OCI-LY7 (cell line): Measurements from ENCODE around the gene FCGR2B. TPM values are rescaled to one million over a fixed set of nuclear protein-coding genes. Genes with fewer than 3 reads are reported as not detected.

ENCODE experiments used
- BruUV-seq: library from RNA; stranded (reverse); fragments of 400-500 nt; replicated peaks from 2 replicates; lab custom pipeline; 2021; lab: Mats Ljungman, UMichigan
- CTCF ChIA-PET: fragments of 300-600 bp; sonication (Branson Sonifier 250); formaldehyde crosslinking; loops from one replicate; lab custom pipeline; 2022; ENCODE audit warnings: antibody characterized with exemption; ENCODE audit not compliant: unreplicated experiment; lab: Charles Lee
- POLR2A ChIA-PET: fragments of 300-600 bp; sonication (Branson Sonifier 250); formaldehyde crosslinking; loops from one replicate; lab custom pipeline; 2022; ENCODE audit warnings: antibody characterized with exemption; lab: Charles Lee
- DNase-seq: peaks from one replicate; pipeline ENCODE4 v3.0.0-alpha.2; 2015; ENCODE audit warnings: low spot score
- H2AFZ ChIP-seq: fragments of 200-600 bp; sonication (generic), shearing (Covaris generic); 2 replicates; pipeline ENCODE4 v1.6.1; 2014; ENCODE audit warnings: mild to moderate bottlenecking, antibody characterized with exemption, low read length, moderate library complexity
- H3K27ac ChIP-seq: fragments of 200-600 bp; sonication (generic); 2 replicates; pipeline ENCODE4 v1.5.1; 2014; ENCODE audit warnings: mixed run types, low read depth, mild to moderate bottlenecking, moderate library complexity, low read length, inconsistent platforms; ENCODE audit not compliant: poor library complexity, severe bottlenecking
- H3K36me3 ChIP-seq: fragments of 200-600 bp; sonication (generic); 2 replicates; pipeline ENCODE4 v1.6.1; 2014; ENCODE audit warnings: mild to moderate bottlenecking, antibody characterized with exemption, low read length, moderate library complexity, mixed read lengths; ENCODE audit not compliant: insufficient read depth
- H3K4me1 ChIP-seq: fragments of 200-600 bp; sonication (generic); 2 replicates; pipeline ENCODE4 v1.5.1; 2014; ENCODE audit warnings: mild to moderate bottlenecking, low read length; ENCODE audit not compliant: insufficient read depth, poor library complexity, severe bottlenecking
- H3K4me2 ChIP-seq: fragments of 200-600 bp; sonication (generic); 2 replicates; pipeline ENCODE4 v1.6.1; 2014; ENCODE audit warnings: mild to moderate bottlenecking, low read length
- H3K4me3 ChIP-seq: fragments of 200-600 bp; sonication (generic); 2 replicates; pipeline ENCODE4 v1.5.1; 2014; ENCODE audit warnings: mild to moderate bottlenecking, low read depth, low read length; ENCODE audit not compliant: poor library complexity, severe bottlenecking
- H3K79me2 ChIP-seq: fragments of 200-600 bp; sonication (generic); 2 replicates; pipeline ENCODE4 v1.6.1; 2016; ENCODE audit warnings: low read depth, mild to moderate bottlenecking, low read length, moderate library complexity, mixed read lengths; ENCODE audit not compliant: insufficient read depth
- H3K9me2 ChIP-seq: fragments of 200-600 bp; sonication (generic); 2 replicates; pipeline ENCODE4 v1.6.1; 2016; ENCODE audit warnings: mild to moderate bottlenecking, low read length, mixed read lengths; ENCODE audit not compliant: insufficient read depth
- H3K9me3 ChIP-seq: fragments of 200-600 bp; sonication (generic); 2 replicates; pipeline ENCODE4 v1.6.1; 2014; ENCODE audit warnings: mild to moderate bottlenecking, mixed run types, low read length, mixed read lengths
- H4K20me1 ChIP-seq: fragments of 200-600 bp; sonication (generic); 2 replicates; pipeline ENCODE4 v1.6.1; 2014; ENCODE audit warnings: mild to moderate bottlenecking, antibody characterized with exemption, low read length, moderate library complexity, mixed read lengths; ENCODE audit not compliant: insufficient read depth
- CTCF ChIP-seq: fragments of 200-600 bp; sonication (generic); conservative IDR thresholded peaks from 2 replicates; pipeline ENCODE4 v1.5.1; 2014; ENCODE audit warnings: mild to moderate bottlenecking, antibody characterized with exemption, low read length, moderate library complexity, mixed read lengths
- EZH2phosphoT487 ChIP-seq: fragments of 200-600 bp; sonication (generic); IDR thresholded peaks from 2 replicates; pipeline ENCODE4 v1.6.1; 2018; ENCODE audit warnings: low read depth, borderline replicate concordance, mild to moderate bottlenecking, mixed run types, antibody characterized with exemption, low read length, moderate library complexity, mixed read lengths
- intact Hi-C: fragments of 100-400 bp; cut with micrococcal nuclease; formaldehyde crosslinking; loops from one replicate; pipeline ENCODE4 v1.10.0; 2022; ENCODE audit not compliant: unreplicated experiment
- total RNA-seq, 2 experiments: library from RNA; depleted of rRNA in 1 of 2; stranded (reverse); fragments of >200 nt in 1 of 2; shearing (Covaris generic) in 1 of 2; gene quantifications; 2 replicates each; pipeline ENCODE4 v1.2.3, GENCODE V29; 2014 to 2022

Gene FCGR2B
- total RNA-seq, 2 experiments from 2014 or later: 4.6 to 4.8 TPM

GRCh38 chr1:161718559-161719324 lies 55.8 kb downstream of the FCGR2B start:
- Histone ChIP-seq H3K79me2 (no peaks in the 10 kb centered on the region), H3K27ac (peak overlapping the region; percentile 95), H3K4me2 (peak overlapping the region; percentile 89), H4K20me1 (no peaks in the 10 kb centered on the region), H2AFZ (peak overlapping the region; percentile 91), H3K36me3 (peaks cover 14% of the 10 kb centered on the region), H3K4me1 (peaks cover 83% of the 10 kb centered on the region), H3K4me3 (peak overlapping the region; percentile 52), H3K9me2 (no peaks in the 10 kb centered on the region), H3K9me3 (no peaks in the 10 kb centered on the region)
- POLR2A ChIA-PET: interaction anchor here (0.6 to 5.5 kb wide), 3 partner anchors 8 to 578 kb away, joined by 3 to 55 read pairs (median 31); partner anchors contain the start of gene FCRLA
- BruUV-seq: no TSS peak
- CTCF ChIA-PET: no interaction called here
- TF ChIP-seq CTCF: no peak
- no peak for TF ChIP-seq EZH2phosphoT487
- DNase-seq: peak; percentile 82
- intact Hi-C loops: no loop called here

GRCh38 chr1:161719325-161719611 lies 56.3 kb downstream of the FCGR2B start:
- intact Hi-C loops: no loop called here
- no peaks in the 10 kb centered on the region for H3K9me3 ChIP-seq
- CTCF ChIA-PET: no interaction called here
- peak overlapping the region; percentile 91; the same call in 1 of the 2 replicates for H2AFZ ChIP-seq
- TF ChIP-seq CTCF: no peak
- no peak for TF ChIP-seq EZH2phosphoT487
- no peaks in the 10 kb centered on the region for H3K79me2 ChIP-seq
- H3K4me2 ChIP-seq: peak overlapping the region; percentile 89
- DNase-seq: no peak
- H3K4me3 ChIP-seq: peak overlapping the region; percentile 52
- no TSS peak for BruUV-seq
- no peaks in the 10 kb centered on the region for H3K9me2 ChIP-seq
- POLR2A ChIA-PET: interaction anchor here (1.8 kb wide), 1 partner anchor 12 kb away, joined by 17 read pairs; the partner anchor contains the start of gene FCRLA
- no peaks in the 10 kb centered on the region for H4K20me1 ChIP-seq
- peaks cover 79% of the 10 kb centered on the region for H3K4me1 ChIP-seq
- H3K36me3 ChIP-seq: peaks cover 9% of the 10 kb centered on the region
- H3K27ac ChIP-seq: peak overlapping the region; percentile 95

DNA sequence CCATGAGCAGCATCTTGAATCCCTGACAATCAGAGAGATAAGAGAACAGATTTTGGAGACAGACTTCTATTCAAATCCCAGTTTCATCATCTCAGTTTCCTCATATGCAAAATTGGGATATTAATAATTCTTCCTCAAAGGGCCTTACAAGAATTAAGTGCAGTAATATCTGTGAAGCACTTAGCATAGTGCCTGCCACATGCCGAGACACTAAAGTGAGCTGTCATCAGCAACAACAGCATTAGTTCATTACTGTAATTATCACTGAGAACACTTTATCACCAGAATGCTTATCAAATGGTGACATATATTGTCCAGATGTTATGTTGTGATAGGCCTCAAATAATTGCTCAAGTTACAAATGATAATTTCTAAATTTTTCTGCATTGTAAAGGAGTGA lies 57.5 kb downstream of the FCGR2B start:
- DNase-seq: no peak
- Histone ChIP-seq H3K9me3 (no peaks in the 10 kb centered on the region), H3K4me3 (no peak overlapping the region), H3K27ac (peak overlapping the region; percentile 95), H4K20me1 (no peaks in the 10 kb centered on the region), H2AFZ (peak overlapping the region; percentile 91), H3K79me2 (no peaks in the 10 kb centered on the region), H3K4me1 (peaks cover 79% of the 10 kb centered on the region), H3K9me2 (no peaks in the 10 kb centered on the region), H3K36me3 (no peaks in the 10 kb centered on the region), H3K4me2 (peak overlapping the region; percentile 89)
- no TSS peak for BruUV-seq
- intact Hi-C loops: no loop called here
- POLR2A ChIA-PET: interaction anchor here (0.6 to 1.8 kb wide), 5 partner anchors 13 to 182 kb away, joined by 3 to 17 read pairs (median 3); partner anchors contain the start of gene FCRLA
- CTCF ChIA-PET: no interaction called here
- TF ChIP-seq CTCF (no peak), EZH2phosphoT487 (no peak)
